OCI-LY1 (cell line): Measurements from ENCODE around the gene KRTAP10-7.

ENCODE experiments used
- EZH2 ChIP-seq: fragments of 200-600 bp; sonication (generic), shearing (Covaris generic); IDR thresholded peaks from 2 replicates; pipeline ENCODE4 v1.8.0; 2017; ENCODE audit warnings: borderline replicate concordance, mixed run types, mild to moderate bottlenecking, antibody characterized with exemption, low read length, moderate library complexity, mixed read lengths
- TF ChIP-seq, protein P1 (sequence below): fragments of 200-600 bp; sonication (generic), shearing (Covaris generic); IDR thresholded peaks from 2 replicates; pipeline ENCODE4 v1.5.1; 2017; ENCODE audit warnings: mild to moderate bottlenecking, antibody characterized with exemption, low read length, moderate library complexity, mixed read lengths

DNA sequence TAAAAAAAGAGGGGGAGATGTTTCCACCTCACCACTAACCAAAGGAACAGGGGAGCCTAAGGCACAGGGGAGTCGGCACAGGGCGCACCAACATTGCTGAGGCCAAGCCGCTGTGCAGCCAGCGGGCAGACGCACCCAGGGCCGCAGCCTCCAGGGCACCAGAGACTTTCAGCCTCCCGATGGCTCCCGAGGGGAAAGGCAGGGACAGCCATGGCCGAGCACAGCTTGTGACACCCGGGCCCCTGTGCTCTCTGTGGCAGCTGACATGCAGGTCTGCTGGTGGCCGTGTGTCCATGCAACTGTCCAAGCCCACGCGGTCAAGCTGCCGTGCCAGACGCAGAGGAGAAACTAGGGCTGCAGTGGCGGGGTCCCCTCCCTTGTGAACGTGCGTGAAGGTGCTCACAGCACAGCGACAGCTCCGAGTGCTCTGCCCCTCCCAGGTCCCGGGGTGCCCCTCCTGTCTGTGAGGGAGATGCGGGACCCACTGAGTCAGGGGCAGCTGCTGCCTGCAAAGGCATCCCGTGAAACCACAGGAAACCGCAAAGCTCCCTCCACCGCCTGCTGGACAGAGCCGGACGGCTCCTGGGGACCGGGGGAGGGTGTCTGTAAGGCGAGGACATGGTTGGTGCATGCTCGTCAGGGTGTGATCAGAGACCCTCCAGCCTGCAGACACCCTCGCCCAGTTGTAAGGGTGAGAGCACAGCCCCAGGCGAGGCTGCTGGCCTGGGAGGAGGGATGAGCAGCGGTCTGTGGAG is 48.3 kb downstream of the KRTAP10-7 start:
- TF ChIP-seq, protein P1, sequence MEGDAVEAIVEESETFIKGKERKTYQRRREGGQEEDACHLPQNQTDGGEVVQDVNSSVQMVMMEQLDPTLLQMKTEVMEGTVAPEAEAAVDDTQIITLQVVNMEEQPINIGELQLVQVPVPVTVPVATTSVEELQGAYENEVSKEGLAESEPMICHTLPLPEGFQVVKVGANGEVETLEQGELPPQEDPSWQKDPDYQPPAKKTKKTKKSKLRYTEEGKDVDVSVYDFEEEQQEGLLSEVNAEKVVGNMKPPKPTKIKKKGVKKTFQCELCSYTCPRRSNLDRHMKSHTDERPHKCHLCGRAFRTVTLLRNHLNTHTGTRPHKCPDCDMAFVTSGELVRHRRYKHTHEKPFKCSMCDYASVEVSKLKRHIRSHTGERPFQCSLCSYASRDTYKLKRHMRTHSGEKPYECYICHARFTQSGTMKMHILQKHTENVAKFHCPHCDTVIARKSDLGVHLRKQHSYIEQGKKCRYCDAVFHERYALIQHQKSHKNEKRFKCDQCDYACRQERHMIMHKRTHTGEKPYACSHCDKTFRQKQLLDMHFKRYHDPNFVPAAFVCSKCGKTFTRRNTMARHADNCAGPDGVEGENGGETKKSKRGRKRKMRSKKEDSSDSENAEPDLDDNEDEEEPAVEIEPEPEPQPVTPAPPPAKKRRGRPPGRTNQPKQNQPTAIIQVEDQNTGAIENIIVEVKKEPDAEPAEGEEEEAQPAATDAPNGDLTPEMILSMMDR = no peak
- no peak for TF ChIP-seq EZH2
